NCI-H748 (cell line): ENCODE measurements around the gene CETP.
"Not testable (repeated sequence)": the region's sequence is repeated elsewhere in the genome, so short reads cannot be mapped to it uniquely, and the experiment has no call there.

Experiments
- DNase-seq: peaks from one replicate; lab custom pipeline; 2025; ENCODE audit not compliant: unreplicated experiment; lab: John Stamatoyannopoulos, UW

CETP gene

DNA sequence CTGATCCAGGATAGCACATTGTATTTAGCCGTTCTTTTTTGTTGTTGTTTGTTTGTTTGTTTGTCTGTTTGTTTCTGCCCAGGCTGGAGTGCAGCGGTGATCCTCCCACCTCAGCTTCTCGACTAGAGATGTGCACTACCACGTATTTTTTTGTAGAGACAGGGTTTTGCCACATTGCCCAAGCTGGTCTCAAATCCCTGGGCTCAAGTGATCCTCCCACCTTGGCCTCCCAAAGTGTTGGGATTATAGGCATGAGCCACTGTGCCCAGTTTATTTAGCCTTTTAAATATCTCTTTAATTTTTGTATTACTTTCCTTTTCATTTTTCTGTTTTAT lies 18.4 kb downstream of the CETP start:
- no peak for DNase-seq

DNA sequence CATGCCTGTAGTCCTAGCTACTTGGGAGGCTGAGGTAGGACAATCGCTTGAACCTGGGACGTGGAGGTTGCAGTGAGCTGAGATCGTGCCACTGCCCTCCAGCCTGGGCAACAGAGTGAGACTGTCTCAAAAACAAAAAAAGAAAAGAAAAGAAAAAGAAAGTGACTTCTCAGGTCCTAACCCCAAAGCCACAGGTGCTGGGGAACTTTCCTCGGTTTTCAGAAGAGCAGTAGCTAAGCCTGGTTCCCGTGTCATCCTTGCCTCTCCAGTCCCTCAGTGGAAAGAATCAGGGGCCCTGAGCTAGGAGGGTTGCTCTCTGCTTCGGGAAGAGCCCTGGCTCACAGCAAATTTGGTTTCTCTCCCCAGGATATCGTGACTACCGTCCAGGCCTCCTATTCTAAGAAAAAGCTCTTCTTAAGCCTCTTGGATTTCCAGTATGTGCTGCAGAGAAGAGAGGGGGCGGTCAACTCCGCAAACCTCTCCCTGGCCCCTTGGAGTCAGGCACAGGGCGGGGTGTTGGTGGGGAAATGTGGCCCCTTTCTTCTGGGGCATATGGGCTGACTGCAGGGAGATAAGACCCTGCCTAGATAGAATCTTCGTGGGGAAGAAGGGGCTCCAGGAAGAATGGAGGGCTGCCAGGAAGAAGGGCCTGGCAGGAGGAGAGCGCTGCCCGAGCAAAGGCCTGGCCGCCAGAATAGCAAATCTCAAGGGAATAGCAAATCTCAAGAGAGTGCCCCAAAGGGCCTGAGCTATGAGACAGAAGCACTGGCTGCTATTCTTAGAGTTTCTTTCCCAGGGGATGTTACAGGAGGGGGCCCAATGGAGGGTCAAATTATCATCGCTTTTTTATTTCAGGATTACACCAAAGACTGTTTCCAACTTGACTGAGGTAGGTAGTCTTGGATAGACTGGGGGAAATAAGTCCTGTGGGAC lies 19.3 kb downstream of the CETP start:
- DNase-seq: no peak

DNA sequence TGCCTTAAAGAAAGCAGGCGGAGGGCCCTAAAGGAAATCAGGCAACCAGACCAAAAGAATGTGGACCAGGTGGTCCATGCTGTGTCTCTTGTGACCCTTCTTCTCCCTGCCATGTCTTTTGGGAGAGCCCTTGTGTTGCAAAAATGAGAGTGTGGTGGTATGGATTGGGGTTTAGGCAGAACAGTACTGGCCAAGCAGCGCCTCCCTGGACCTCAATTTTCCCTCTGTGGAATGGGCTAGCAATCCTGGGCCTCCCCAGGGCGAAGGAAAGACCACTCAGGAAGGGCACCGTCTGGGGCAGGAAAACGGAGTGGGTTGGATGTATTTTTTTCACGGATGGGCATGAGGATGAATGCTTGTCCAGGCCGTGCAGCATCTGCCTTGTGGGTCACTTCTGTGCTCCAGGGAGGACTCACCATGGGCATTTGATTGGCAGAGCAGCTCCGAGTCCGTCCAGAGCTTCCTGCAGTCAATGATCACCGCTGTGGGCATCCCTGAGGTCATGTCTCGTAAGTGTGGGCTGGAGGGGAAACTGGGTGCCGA lies 20.1 kb downstream of the CETP start:
- DNase-seq: no peak

GRCh38 chr16:56982695-56983094 lies 20.9 kb downstream of the CETP start:
- no peak for DNase-seq

- DNase-seq: no peak
These were observed 21.5 kb downstream of the CETP start for GRCh38 chr16:56983211-56983751.

DNA sequence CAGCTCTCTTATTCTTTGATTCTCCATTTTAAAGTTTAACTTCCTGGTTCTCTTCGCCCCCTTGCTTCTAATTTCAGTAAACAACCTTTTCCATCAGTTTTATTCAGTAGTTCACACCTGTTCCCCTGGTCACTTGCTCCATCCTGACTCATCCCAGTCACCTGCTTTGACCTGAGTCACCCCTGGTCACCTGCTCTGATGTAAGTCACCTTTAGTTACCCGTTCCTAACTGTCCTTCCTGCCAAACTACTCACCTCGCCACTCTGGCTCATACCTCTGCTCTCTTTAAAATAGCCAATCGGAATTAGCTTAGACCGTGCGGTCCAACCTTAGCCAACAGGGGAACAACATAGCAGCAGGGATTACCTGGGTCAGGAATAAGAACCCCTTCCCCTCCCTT lies 22.9 kb downstream of the CETP start:
- DNase-seq: no peak

DNA sequence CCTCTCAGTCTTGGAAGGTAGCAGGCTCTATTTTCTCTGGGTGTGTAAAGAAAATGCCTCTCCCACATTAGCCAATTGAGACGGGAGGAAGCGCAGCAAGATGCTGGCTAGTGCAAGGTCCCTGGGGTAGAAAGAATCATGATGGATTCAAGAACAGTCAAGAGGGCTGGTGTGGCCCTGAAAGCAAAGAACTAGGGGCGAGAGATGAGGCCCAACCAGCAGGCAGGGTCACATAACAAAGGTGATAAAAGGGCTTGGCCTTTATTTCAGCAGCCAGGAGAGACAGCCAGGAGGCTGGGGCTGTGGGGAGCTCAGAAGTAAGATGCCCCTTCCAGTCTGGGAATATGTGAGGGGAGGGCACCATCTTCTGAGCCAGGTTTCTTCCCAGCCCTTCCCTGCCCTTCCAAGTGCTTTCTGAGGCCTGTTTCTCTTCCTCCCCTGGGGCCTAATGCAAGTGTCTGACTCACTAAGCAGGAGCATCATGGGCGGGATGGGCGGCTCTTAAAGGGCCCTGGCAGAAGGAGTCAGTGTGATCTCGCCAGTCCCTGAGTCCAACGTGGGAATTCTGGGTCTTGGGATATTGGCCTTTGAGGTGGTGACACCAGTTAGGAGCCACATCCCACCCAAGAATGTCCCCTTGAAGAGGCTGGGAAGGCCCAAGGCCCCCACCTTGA lies 23.7 kb downstream of the CETP start:
- no peak for DNase-seq

- DNase-seq: no peak
These were observed 24.2 kb downstream of the CETP start for GRCh38 chr16:56985962-56986360.

DNA sequence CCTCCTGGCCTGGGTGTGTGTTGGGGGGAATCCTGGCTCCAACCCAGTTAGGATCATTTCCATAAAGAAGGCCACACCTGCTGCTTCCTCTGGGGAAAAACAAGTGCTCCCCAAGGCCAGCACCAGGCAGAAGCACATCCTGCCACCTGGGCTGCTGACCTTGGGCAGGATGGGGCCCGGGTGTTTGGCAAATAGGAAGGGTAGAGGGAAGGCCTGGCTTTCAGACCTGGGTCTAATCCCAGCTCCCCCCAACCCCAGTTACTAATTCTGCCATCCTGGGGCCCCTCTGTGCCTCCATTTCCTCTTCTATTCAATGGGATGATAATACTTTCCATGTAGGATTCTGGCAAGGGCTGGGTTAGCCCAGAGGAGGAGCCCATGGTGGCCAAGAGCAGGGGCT lies 24.6 kb downstream of the CETP start:
- DNase-seq: no peak

DNA sequence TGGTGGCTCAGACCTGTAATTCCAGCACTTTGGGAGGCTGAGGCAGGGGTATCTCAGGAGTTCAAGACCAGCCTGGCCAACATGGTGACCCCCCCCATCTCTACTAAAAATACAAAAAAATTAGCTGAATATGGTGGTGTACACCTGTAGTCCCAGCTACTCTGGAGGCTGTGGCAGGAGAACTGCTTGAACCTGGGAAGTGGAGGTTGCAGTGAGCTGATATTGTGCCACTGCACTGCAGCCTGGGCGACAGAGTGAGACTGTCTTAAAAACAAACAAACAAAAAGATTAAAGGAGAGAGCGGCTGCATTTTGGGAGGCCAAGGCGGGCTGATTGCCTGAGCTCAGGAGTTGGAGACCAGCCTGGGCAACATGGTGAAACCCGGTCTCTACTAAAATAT lies 25.2 kb downstream of the CETP start:
- DNase-seq: not testable (repeated sequence)

DNA sequence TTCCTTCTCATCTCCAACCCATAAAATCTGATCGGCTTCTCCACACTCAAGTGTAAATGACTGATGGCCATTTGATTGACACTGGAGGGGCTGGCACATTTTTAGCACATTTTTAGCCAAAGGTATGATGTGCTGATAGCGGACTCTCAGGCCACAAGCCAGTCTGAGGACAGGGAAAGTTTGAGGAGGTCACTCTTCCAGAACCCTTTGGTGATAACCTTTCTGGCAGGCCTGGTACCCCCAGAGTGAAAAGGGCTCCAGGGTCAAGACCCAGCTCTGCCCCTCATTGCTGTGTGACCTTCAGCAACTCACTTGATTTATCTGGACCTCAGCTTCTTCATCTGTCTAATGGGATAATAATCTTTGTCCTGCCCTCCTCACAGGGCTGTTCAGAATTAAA lies 25.9 kb downstream of the CETP start:
- DNase-seq: no peak

- DNase-seq: no peak
These were observed 26.6 kb downstream of the CETP start for GRCh38 chr16:56988161-56988947.

GRCh38 chr16:56988948-56989945 lies 27.5 kb downstream of the CETP start, which contains the start of gene NLRC5:
NLRC5 (plus strand) TSS chr16:56989557; CDS start chr16:57020713, 31,156 bp downstream.
- DNase-seq: peak; percentile 75

- DNase-seq: no peak
These were observed 28.2 kb downstream of the CETP start for GRCh38 chr16:56989988-56990387.

- DNase-seq: no peak
These were observed 28.9 kb downstream of the CETP start for GRCh38 chr16:56990407-56991286.

- DNase-seq: not testable (repeated sequence)
These were observed 30.7 kb downstream of the CETP start for GRCh38 chr16:56992431-56992830.

DNA sequence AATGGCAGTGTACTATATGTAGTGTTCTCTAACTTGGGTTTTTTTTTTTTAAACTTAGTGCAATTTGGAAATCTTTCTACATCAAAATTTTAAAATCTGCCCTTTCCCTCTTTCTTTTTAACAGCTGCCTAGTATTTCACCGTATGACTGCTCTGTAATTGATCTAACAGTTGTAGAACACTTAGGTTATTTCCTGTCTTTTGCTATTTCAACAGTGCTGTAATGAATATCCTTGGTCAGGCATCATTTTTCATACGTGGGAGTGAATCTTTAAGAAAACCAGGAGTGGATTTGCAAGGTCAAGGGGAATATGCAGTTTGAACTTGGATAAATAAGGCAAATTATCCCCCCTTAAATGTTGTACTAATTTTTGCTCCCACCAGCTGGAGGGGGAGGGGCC lies 31.5 kb downstream of the CETP start:
- DNase-seq: no peak

DNA sequence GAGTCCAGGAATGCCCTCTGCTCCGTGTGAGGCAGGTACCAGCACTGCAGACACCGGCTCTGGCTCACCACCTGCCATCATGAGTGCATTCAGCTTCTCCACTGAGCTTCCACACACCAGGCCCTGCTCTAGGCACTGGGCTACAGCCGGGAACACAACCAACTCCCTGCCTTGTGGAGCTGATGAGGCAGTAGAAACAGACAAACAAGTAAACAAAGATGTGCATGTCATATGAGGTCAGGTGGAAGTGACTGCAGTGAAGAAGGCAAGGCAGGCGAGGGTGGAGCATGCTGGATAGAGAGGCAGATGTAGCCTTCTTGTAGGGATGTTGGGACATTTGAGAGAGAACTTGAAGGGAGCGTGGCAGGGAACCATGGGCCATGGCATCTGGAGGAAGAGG lies 32.6 kb downstream of the CETP start:
- DNase-seq: no peak
